SU-DHL-6 (cell line): ENCODE data around the gene AKAP6.

ENCODE experiments used
- CTCF ChIP-seq: fragments of 200-600 bp; sonication (generic); IDR thresholded peaks from one replicate; pipeline ENCODE4 v1.5.1; 2017; ENCODE audit warnings: antibody characterized with exemption, mild to moderate bottlenecking, low read length, moderate library complexity; ENCODE audit not compliant: insufficient read depth, poor library complexity, severe bottlenecking
- EZH2phosphoT487 ChIP-seq: fragments of 200-600 bp; sonication (generic), shearing (Covaris generic); conservative IDR thresholded peaks from 2 replicates; pipeline ENCODE4 v1.6.1; 2018; ENCODE audit warnings: mild to moderate bottlenecking, antibody characterized with exemption, low read length, moderate library complexity, mixed read lengths

DNA sequence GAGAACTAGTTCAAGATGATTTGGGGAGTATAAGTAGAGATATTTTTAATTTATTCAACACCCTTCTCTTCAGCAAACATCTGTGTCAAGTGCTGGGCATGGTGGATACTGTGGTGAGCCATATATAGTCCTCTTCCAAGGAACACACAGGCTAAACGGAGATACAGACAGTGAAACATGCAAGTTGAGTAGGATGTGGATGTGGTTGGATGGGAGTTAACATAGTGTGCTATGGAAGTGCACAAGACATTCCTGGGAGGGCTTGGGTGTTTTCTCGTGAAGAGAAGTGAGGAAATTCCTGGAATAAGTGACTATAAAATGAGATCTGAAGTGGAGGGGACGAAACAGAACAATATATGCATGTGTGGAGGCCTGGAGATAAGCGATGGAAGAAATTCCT lies 428.5 kb downstream of the AKAP6 start:
- no peak for TF ChIP-seq CTCF
- TF ChIP-seq EZH2phosphoT487 = no peak
